ENCODE data around the gene CEP43. TPM values are rescaled to one million over a fixed set of nuclear protein-coding genes. Genes with fewer than 3 reads are reported as not detected.

Gene CEP43
- polyA plus RNA-seq, 3 donors: 3.8 to 7.1 (median 6.4) TPM

- H3K4me1 ChIP-seq (ENCODE audit: control insufficient read depth in 1 of 2, insufficient read depth in 2 of 2, low read length in 2 of 2): peaks cover 20 to 21% of the 10 kb centered on the region in 2 donors
- no peak for TF ChIP-seq CTCF (IDR thresholded peaks at IDR 0.05)
- H3K4me1 Mint-ChIP-seq: peaks cover 28% of the 10 kb centered on the region
- H3K9me3 Mint-ChIP-seq: no peaks in the 10 kb centered on the region
- no peaks in the 10 kb centered on the region for H3K27me3 Mint-ChIP-seq (ENCODE audit: low read depth in 3 of 3)
- H3K4me3 ChIP-seq (replicated peaks in 1 of 3; ENCODE audit: low read depth in 2 of 3, low read length in 3 of 3): no peak overlapping the region
- no peak overlapping the region for H3K4me3 Mint-ChIP-seq
- H2AFZ ChIP-seq (ENCODE audit: insufficient read depth, low read depth, low read length, poor library complexity, severe bottlenecking): no peak overlapping the region
- intact Hi-C loops (cut with micrococcal nuclease): loop anchor here in 1 of 2 donors (5.0 kb wide), 2 partner anchors 47 to 373 kb away; partner anchors contain the start of gene RPS6KA2
- H3K27ac ChIP-seq (ENCODE audit: low read depth in 1 of 2, low read length in 2 of 2): no peak overlapping the region
- H3K27me3 ChIP-seq (ENCODE audit: control insufficient read depth in 2 of 2, insufficient read depth in 2 of 2, low read length in 2 of 2): no peaks in the 10 kb centered on the region
- DNase-seq: no peak
- peaks cover 77% of the 10 kb centered on the region for H3K79me2 ChIP-seq (ENCODE audit: insufficient read depth, low read length)
- no peak overlapping the region for H3K9ac ChIP-seq (ENCODE audit: insufficient read depth, low read length, poor library complexity, severe bottlenecking)
- peak overlapping the region in 3 of 7 donors; percentile 21 to 64 (median 62) for H3K27ac Mint-ChIP-seq
- H3K9me3 ChIP-seq (replicated peaks in 1 of 2; ENCODE audit: control insufficient read depth in 1 of 2, insufficient read depth in 1 of 2, low read length in 2 of 2): no peaks in the 10 kb centered on the region
- no CpG with 5 or more reads among the region's 2 CpGs for WGBS (ENCODE audit: insufficient coverage)
- H3K36me3 ChIP-seq (replicated peaks in 1 of 2; ENCODE audit: control insufficient read depth in 1 of 2, insufficient read depth in 2 of 2, low read length in 2 of 2): peaks cover 13 to 26% of the 10 kb centered on the region in 2 donors
- peaks cover 8 to 12% of the 10 kb centered on the region in 2 donors for H3K36me3 Mint-ChIP-seq
- no peak overlapping the region for H3K4me2 ChIP-seq (replicated peaks; ENCODE audit: extremely low read depth, low read length, poor library complexity, severe bottlenecking)
- H4K20me1 ChIP-seq (ENCODE audit: insufficient read depth, low read length): peaks cover 6% of the 10 kb centered on the region
Measured at GRCh38 chr6:167000759-167001158, 1.6 kb downstream of the CEP43 start.

- H3K4me1 ChIP-seq (ENCODE audit: control insufficient read depth in 1 of 2, insufficient read depth in 2 of 2, low read length in 2 of 2): peaks cover 0 to 5% of the 10 kb centered on the region in 2 donors
- no peaks in the 10 kb centered on the region for H4K20me1 ChIP-seq (ENCODE audit: insufficient read depth, low read length)
- peaks cover 27 to 53% of the 10 kb centered on the region in 2 donors for H3K36me3 ChIP-seq (replicated peaks in 1 of 2; ENCODE audit: control insufficient read depth in 1 of 2, insufficient read depth in 2 of 2, low read length in 2 of 2)
- no peak overlapping the region for H3K27ac ChIP-seq (ENCODE audit: low read depth in 1 of 2, low read length in 2 of 2)
- DNase-seq: no peak
- no peak overlapping the region for H3K4me3 ChIP-seq (replicated peaks in 1 of 3; ENCODE audit: low read depth in 2 of 3, low read length in 3 of 3)
- no peak overlapping the region for H3K9ac ChIP-seq (ENCODE audit: insufficient read depth, low read length, poor library complexity, severe bottlenecking)
- Mint-ChIP-seq H3K4me3 (no peak overlapping the region), H3K36me3 (peaks cover 36 to 53% of the 10 kb centered on the region in 2 donors), H3K4me1 (peaks cover 13% of the 10 kb centered on the region), H3K9me3 (no peaks in the 10 kb centered on the region), H3K27ac (peak overlapping the region in 4 of 7 donors; percentile 2 to 66 (median 37)), H3K27me3 (ENCODE audit: low read depth in 3 of 3) (no peaks in the 10 kb centered on the region)
- no peak overlapping the region for H2AFZ ChIP-seq (ENCODE audit: insufficient read depth, low read depth, low read length, poor library complexity, severe bottlenecking)
- peaks cover 37% of the 10 kb centered on the region for H3K79me2 ChIP-seq (ENCODE audit: insufficient read depth, low read length)
- intact Hi-C loops (cut with micrococcal nuclease): no loop called here
- H3K27me3 ChIP-seq (ENCODE audit: control insufficient read depth in 2 of 2, insufficient read depth in 2 of 2, low read length in 2 of 2): no peaks in the 10 kb centered on the region
- no peaks in the 10 kb centered on the region for H3K9me3 ChIP-seq (replicated peaks in 1 of 2; ENCODE audit: control insufficient read depth in 1 of 2, insufficient read depth in 1 of 2, low read length in 2 of 2)
- no peak overlapping the region for H3K4me2 ChIP-seq (replicated peaks; ENCODE audit: extremely low read depth, low read length, poor library complexity, severe bottlenecking)
- WGBS (ENCODE audit: insufficient coverage): 95% methylated on average over 9 of the region's 12 CpGs
- no peak for TF ChIP-seq CTCF (IDR thresholded peaks at IDR 0.05)
Measured at GRCh38 chr6:167005350-167006159, 6.4 kb downstream of the CEP43 start.
